GM18507 (cell line): Measurements from ENCODE around the gene GOT2.
A peak's percentile ranks its signal among the peaks of the same experiment; 100 is the strongest.
"Not testable (repeated sequence)": the region's sequence is repeated elsewhere in the genome, so short reads cannot be mapped to it uniquely, and the experiment has no call there.

Experiments used
- DNase-seq: peaks from one replicate; pipeline ENCODE4 v3.0.0; 2011; ENCODE audit warnings: low read depth; ENCODE audit not compliant: insufficient read length; ENCODE audit errors: extremely low spot score
- FAIRE-seq: peaks from 2 replicates; lab custom pipeline; 2011; peaks lifted over from hg19 to GRCh38; lab: Jason Lieb, UNC

The GOT2 gene

DNA sequence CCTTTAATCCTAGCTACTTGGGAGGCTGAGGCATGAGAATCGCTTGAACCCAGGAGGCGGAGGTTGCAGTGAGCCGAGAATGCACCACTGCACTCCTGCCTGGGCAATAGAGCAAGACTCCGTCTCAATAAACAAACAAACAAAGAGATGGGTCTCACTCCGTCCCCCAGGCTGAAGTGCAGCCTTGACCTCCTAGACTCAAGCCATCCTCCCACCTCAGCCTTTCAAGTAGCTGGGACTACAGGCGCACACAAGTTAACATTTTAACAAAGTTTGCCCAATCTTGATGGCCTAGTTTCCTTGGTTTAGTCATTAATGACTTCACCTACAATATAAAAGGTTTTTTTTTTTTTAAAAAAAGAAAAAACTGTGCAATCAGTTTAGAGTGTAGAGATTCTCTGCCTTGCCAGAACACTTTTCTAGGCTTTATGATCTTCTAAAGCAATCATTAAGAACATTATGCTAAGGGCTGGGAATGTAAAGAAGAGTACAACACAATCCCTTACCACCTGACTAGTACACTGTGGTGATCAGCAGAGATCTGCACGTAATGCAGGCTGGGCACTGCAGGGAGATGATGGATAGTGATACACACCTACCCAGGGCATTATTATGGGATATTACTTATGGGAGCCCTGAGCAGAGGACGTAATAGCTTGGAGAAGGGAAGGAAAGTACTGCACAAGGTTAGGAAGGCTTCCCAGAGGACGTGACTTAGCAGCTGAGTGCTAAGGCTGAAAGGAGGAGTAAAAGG is 6.9 kb downstream of the GOT2 start:
- FAIRE-seq (no peak), DNase-seq (no peak)

DNA sequence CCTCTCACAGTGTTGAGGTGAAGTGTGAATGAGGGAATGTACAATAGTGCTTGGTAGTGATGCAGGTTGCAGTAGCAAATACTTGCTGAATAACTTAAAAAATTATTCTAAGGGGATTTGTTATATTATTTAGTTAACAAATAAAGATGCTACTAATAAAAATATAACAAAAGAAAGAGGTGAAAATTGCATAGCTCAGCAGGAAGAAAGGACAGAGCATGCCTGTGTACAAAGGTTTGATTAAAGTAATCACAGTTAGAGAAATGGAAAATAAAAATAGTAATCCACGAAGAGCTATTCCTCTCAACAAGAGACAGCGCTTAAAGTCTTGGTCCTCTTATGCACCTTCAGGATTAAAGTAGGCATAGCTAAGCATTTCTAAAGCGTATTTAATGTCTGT is 11.0 kb downstream of the GOT2 start:
- no peak for DNase-seq
- no peak for FAIRE-seq

DNA sequence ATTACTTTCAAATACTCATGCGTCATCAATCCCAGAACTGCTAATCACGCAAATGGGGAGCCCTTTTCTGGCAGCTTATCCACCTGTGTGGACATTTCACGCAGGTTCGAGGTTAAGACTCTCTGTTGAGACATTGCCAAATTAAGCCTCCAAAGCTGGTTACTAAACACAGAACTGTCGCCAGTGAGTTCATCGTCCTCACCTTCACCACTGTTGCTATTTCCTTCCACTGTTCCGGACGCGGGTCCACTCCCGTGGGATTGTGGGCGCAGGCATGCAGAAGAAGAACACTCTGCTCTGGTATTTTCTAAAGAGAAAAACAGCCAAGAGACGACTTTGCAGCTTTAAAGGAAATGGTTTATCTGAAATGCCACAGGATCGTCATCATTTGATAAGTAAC is 16.1 kb downstream of the GOT2 start:
- DNase-seq (no peak), FAIRE-seq (no peak)

DNA sequence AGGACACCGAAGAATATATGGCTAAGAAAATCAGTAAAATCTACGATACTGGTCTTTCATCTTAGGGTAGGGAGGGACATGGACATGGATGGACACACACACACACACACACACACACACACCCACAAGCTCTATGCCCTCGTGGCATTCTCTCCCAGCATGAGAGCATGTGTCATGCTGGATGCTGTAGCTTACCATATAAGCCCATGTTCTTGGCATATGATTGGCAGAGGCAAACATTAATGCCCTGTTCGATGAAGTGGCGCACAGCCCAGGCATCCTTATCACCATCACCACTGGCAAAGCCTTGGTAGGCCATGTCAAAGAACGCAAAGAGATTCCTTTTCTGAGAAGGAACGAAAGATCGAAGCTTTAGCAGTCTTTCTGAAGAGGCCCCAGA is 17.6 kb downstream of the GOT2 start:
- FAIRE-seq (no peak), DNase-seq (no peak)

DNA sequence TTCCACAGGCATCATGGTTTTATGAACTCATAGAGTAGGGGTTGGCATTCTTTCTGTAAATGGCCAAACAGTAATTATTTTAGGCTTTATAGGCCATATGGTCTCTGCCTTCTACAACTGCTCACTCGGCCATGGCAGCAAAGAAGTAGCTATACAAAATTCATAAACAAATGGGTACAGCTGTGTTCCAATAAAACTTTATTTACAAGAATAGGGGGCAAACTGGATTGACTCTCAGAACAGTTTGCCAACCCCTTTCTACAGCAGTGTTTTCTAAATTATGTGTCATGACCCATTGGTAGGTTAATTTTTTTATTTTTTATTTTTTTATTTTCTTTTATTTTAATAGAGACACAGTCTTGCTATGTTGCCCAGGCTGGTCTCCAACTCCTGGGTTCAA is 20.4 kb downstream of the GOT2 start:
- no peak for FAIRE-seq
- DNase-seq, result no peak

DNA sequence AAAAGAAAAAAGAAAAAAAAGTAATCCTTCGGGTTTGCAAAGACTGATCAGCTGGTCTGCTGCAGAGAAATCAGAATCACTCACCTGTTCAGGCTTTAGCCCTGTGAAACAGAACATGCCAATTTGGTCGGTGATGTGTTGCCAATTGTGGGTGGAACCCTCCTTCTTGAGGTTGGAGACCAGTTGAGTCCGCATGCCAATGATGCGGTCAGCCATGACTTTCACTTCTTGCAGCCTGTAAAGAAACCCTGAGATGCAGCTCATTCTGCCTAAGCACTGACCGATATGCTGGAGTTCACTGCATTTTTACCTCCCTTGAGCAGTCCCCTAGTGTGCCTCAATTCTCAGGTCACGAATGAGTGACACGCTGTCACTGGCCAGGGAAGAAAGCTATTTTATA is 24.8 kb downstream of the GOT2 start:
- no peak for DNase-seq
- peak; percentile 85 for FAIRE-seq

DNA sequence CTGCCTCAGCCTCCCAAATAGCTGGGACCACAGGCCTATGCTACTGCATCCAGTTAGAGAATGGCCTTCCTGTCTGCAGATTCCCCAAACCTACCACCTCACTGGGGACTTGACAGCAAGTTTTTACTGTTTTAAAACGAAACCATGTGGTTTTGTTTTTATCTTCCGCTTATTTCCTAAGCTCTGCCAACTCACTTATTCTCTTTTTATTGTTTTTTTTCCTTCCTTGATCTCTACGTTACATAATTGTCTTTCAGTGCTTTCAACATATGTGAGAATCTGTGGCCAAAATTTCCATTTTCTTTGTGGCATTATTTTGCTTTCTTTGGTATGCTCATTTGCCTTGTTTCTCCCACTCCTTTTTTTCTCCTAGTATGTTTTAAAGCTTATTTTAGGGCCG is 35.0 kb downstream of the GOT2 start:
- no peak for FAIRE-seq
- no peak for DNase-seq

DNA sequence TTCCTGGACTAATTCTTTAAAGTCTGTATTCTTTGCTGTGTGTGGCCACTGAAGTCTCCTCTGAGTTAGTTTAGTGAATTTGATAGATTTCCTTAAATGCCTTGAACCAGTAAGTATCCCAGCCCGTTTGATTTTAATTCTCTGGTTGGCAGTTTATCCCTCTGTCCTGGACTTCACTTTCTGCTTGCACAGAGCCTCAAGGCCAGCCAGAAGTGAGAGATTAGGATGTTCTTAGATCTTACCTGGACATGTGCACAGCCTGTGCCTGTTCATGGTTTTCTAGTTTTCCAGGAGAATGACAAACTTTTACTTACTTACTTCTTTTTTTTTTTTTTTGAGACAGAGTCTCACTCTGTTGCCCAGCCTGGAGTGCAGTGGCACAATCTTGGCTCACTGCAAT is 38.7 kb downstream of the GOT2 start:
- FAIRE-seq, result no peak

DNA sequence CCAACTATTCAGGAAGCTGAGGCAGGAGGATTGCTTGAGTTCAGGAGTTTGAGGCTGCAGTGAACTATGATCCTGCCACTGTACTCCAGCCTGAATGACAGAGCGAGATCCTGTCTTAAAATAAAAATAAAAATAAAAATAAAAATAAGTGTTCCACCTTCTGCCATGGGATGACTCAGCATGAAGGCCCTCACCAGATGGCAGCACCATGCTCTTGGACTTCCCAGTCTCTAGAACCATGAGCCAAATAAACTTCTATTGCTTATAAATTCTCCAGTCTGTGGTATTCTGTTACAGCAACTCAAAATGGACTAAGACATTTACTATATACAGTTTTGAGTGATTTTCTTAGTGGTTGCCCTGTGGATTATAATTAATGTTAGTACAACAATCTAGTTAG is 41.7 kb downstream of the GOT2 start:
- DNase-seq, result no peak
- FAIRE-seq, result no peak

More for the DNA sequence above, 38.7 kb downstream of the GOT2 start:
- DNase-seq, result no peak

DNA sequence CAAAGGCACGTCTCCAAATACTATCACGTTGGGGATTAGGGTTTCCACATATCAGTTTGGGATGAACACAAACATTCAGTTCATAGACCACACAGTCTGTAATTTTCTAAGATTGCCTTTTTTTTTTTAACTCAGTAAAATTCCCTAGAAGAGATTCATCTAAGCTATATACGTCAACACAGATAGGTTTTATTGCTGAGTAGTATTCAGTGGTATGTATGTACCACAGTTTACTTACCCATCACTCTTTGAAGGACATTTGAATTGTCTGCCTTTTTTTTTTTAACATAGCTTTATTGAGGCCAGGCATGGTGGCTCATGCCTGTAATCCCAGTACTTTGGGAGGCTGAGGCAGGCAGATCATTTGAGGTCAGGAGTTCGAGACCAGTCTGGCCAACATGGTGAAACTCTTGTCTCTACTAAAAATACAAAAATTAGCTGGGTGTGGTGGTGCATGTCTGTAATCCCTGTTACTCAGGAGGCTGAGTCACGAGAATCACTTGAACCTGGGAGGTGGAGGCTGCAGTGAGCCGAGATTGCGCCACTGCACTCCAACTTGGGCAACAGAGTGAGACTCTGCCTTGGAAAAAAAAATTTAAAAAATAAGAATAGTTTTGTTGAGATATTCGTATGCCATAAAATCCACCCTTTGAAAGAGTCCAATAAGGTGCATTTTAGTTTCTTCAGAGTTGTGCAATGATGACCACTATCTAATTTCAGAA is 47.0 kb downstream of the GOT2 start:
- FAIRE-seq, result not testable (repeated sequence)

DNA sequence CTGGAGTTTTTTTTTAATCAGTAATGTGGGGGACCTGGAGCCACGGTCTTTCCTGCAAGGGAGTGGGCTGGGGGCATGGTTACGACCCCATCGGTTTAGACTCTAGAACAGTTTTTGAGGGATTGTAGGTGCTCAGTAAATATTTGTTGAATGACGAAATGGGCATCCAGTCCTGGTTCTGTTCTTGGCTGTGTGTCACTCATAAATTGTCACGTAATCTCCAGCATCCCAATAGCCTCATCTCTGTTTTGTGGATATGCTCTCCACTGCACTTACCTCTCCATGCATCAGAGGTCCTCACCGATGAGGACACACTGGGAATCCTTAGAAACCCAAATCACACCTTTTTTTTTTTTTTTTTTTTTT is 49.0 kb downstream of the GOT2 start:
- FAIRE-seq (no peak), DNase-seq (no peak)

More for the DNA sequence above, 47.0 kb downstream of the GOT2 start:
- DNase-seq, result not testable (repeated sequence)

DNA sequence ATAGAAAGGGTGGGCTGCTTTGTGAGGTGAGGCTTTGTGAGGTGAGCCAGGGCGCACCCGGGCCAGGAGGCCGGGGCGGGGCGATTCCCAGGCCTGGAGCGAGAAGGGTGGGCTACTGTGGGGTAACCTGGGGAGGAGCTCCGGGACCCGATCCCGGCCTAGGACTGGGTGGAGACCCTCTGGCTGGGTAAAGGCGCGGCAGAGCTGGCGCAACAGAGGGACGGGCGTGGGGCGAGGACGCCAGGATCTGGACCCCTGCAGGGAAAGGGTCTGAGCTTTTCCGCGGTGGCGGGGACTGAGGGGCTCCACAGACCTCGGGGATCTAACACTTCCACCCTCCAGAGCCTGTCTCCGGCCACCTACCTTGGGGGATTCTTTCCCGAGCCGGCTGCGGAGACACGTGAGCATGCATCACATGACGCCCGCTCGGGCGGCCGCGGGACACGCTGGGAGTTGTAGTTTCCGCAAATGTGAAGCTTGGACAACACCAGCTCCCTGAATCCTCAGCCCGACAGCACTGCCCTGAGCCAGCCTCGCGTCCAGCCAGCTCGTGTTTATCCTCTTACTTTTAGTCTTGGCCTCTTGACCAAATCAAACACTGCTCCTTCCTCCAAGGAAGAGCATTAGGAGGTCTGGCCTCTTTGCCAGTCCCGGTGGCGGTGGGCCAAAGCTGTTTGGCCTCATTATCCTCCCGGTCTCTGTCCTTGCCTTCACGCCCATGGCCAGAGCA is 49.6 kb downstream of the GOT2 start, which contains the start of gene SLC38A7:
TSS of gene SLC38A7 (minus strand) at position 417 of the 730 bp plus-strand sequence. CDS start 4,644 bp downstream, outside the sequence.
- peak; percentile 89 for FAIRE-seq
- DNase-seq, result peak; percentile 91

DNA sequence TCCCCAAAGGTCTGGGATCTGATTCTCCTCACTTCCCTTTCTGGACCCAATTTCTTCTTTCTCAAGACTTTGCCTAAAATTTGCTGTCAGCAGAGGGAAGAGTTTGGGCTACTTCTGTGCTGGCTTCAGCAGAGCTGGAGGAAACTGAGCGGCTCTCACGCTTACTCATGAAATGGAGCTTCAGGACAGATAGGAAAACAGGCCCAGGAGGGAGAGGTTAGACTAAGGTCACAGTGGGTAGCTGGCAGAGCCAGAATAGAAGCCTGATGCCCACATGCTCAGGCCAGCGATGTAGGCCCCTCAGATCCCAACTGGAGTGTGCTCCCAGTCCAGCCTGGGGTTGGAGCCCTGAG is 50.1 kb downstream of the GOT2 start:
- DNase-seq (no peak), FAIRE-seq (no peak)

DNA sequence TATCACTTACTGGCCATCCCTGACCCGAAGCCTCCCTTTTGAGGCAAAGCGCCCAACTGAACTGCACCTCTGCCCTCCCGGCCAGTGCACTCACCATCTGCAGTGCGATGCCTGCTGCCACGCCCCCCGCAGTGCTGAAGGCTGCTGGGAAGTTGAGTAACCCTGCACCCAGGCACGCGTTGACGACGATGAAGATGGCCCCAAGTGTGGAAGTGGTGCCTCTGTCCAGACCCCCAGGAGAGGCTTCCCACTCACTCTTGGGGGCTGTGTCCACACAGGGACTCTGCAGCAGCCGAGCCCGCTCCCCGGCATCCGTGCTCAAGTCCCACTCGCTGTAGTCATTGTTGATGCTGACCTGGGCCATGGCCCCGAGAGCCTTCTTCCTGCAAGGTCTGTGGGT is 54.4 kb downstream of the GOT2 start:
- FAIRE-seq, result no peak
- no peak for DNase-seq

DNA sequence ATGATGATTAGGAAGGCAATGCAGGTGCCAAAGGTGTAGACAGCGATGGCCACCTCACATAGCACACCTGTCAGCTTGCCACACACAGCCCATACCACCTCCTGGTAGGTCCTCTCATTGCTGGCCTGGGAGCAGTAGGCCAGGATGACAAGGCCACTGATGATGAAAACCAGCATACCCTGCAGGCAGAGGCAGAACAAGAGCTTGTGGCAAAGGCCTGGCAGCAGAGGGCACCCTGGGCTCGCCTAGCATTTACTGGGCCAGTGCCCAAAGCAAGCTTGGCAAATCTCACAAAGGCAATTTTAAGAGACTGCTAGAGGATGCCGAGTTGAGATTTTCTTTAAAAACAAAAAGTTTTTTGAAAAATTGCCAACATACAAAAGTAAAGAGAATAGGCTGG is 55.4 kb downstream of the GOT2 start:
- no peak for DNase-seq
- no peak for FAIRE-seq

DNA sequence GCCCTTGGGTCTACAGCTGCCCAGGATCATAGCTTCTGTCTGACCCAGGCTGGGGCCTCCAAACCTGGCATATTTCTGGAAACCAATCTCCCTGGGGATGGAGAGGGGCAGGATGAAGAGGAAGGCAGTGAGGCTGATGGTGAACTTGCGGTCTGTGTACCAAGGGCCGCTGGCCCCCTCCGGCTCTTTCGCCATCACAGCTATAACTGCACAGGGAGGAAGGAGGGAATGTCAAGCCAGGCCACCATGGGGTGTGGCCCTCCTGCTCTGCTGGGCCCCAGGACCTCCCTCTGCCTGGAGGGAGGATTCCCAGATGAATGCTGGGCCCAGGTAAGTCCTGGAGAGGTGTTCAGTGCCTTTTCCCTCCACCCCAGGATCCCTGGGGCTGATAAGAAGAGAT is 55.8 kb downstream of the GOT2 start:
- FAIRE-seq (no peak), DNase-seq (no peak)

DNA sequence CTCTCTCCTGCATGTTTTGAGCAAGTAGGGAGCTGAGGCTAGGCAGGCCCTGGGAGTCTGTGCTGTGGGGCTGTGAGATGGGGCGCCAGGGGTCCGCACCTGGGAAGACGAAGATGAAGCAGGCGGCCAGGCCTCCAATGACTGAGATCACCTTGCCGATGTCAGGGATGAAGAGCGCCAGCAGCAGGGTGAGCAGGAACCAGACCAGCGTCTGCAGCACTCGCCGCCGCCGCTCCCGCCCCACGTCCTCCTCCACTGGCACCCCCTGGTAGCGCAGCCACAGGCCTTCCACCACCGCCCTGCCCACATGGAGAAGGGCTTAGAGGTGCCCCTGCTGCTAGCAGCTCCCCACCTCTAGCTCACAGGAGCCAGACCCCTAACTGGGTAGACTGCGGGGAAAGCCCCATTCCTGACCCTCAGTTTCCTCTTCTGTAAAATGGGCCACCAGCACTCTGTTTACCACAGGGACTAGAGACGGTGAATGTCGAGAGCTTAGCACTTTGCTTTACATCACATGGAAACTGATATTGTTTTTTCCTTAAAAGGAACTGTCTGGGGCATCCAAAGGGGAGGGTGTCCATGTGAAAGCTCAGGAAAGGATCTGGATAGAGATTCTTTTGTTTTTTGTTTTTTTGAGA is 63.1 kb downstream of the GOT2 start:
- no peak for DNase-seq
- no peak for FAIRE-seq

DNA sequence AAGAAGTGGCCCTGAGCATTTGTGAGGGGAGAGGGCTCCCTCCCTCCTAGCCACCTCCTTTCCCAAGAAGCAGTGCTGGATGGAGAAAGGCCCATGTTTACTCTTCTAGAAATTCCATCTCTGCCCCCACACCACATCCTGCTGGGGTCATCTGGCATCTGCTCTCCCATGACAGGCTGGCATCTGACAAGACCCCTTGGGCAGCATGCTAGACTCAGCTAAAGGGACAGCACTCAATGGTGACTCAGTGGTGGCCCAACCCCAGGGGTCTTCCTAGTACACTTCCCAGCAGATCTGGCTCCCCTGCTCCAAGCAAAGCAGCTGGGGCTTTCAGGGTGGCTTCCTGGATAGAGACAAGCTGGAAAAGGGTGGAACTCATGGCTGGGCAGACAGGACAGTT is 63.9 kb downstream of the GOT2 start:
- no peak for FAIRE-seq
- DNase-seq, result no peak

DNA sequence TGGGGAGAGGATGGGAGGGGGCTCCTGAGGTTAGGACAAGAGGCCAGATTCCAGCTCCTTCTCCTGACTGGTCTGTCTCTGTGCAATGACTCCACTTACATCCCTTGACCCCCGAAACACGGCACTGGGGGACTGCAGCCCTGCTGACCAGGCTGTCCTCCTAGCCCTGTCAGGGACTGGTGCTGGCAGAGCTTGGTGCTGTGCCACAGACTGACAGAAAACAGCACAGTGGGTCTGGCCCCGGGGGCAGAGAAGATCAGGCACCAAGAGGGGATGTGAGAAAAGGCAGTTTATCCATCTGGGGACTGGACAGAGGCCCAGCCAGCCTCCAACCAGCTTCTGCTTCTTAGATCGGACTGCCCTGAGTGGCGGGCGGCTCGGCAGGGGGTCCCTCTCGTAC is 68.9 kb downstream of the GOT2 start:
- no peak for DNase-seq
- FAIRE-seq, result no peak

DNA sequence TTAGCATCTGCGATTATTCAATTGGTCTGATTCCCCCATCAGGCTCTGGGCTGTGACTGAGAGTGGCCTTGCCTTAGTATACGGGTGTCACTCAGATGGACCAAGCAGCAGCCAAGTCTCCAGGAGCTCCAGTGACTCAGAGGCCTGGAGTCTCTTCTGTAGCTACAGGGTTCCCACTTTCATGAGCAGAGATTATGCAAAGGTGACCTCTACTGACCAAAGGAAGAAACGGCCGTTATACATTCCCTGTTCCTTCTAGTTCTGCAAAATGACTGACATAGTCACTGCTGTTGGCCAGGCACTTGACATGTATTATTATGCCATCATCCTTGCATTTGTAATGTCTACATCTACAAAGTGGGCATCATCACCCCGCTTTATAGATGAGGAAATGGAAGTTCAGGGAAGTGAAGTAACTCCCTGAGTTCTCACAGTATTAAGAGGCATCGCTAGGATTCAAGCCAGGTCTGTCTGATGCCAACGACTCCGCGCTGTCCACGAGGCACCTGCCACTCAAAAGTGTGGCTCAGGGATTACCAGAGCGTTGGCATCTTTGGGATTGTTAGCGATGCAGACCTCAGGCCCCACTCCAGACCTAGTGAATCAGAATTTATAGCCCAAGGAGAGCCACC is 72.8 kb downstream of the GOT2 start:
- peak; percentile 18 for DNase-seq
- FAIRE-seq, result peak; percentile 64
